IMR-90 (cell line): Measurements from ENCODE around the gene BCL2L2. TPM values are rescaled to one million over a fixed set of nuclear protein-coding genes. Genes with fewer than 3 reads are reported as not detected.

Experiments used
- ATAC-seq: fragments of 200-7000 bp; cut with Tn5 transposase; 2 replicates; pipeline ENCODE4 v1.9.1; 2020; ENCODE audit warnings: low read depth, mild to moderate bottlenecking, moderate library complexity
- BruUV-seq: library from RNA; stranded (reverse); fragments of 400-500 nt; replicated peaks from 2 replicates; lab custom pipeline; 2021; lab: Mats Ljungman, UMichigan
- CTCF ChIA-PET: fragments of 300-600 bp; formaldehyde crosslinking; extraction: SDS; loops from one replicate; lab custom pipeline; 2021; ENCODE audit warnings: antibody characterized with exemption; lab: Yijun Ruan, JAX
- POLR2A ChIA-PET: fragments of 300-600 bp; sonication (Branson Sonifier 250); formaldehyde crosslinking; loops from one replicate; lab custom pipeline; 2022; ENCODE audit warnings: antibody characterized with exemption; ENCODE audit not compliant: unreplicated experiment; lab: Charles Lee
- DNase-seq: peaks from one replicate; pipeline ENCODE4 v3.0.0; 2013
- H2AFZ ChIP-seq: replicated peaks from 2 replicates; pipeline ENCODE3; 2013; ENCODE audit warnings: low read length, mild to moderate bottlenecking; ENCODE audit not compliant: poor library complexity
- H2AK5ac ChIP-seq: 2 replicates; pipeline ENCODE4 v1.6.1; 2013; ENCODE audit warnings: low read depth, low read length, inconsistent platforms
- H2AK9ac ChIP-seq: replicated peaks from 2 replicates; pipeline ENCODE3; 2013; ENCODE audit warnings: mild to moderate bottlenecking, low read depth, low read length, moderate library complexity; ENCODE audit not compliant: poor library complexity
- H2BK120ac ChIP-seq: 2 replicates; pipeline ENCODE4 v1.6.1; 2013; ENCODE audit warnings: low read depth, low read length, inconsistent platforms
- H2BK15ac ChIP-seq: 3 replicates; pipeline ENCODE4 v1.6.1; 2013; ENCODE audit warnings: low read depth, low read length, inconsistent platforms
- H2BK20ac ChIP-seq: 2 replicates; pipeline ENCODE4 v1.6.1; 2013; ENCODE audit warnings: low read depth, mild to moderate bottlenecking, inconsistent platforms, low read length, moderate library complexity
- H2BK5ac ChIP-seq: 2 replicates; pipeline ENCODE4 v1.6.1; 2013; ENCODE audit warnings: mild to moderate bottlenecking, low read depth, low read length, inconsistent platforms; ENCODE audit not compliant: poor library complexity, severe bottlenecking
- H3K14ac ChIP-seq: replicated peaks from 2 replicates; pipeline ENCODE4 v1.6.1; 2013; ENCODE audit warnings: low read depth, low read length, inconsistent platforms
- H3K18ac ChIP-seq: 2 replicates; pipeline ENCODE4 v1.6.1; 2013; ENCODE audit warnings: low read depth, low read length, control low read depth
- H3K23ac ChIP-seq: 2 replicates; pipeline ENCODE4 v1.6.1; 2013; ENCODE audit warnings: low read depth, low read length, inconsistent platforms
- H3K27ac ChIP-seq: 2 replicates; pipeline ENCODE4 v1.5.1; 2013; ENCODE audit warnings: mild to moderate bottlenecking, control low read depth, low read length; ENCODE audit not compliant: insufficient read depth
- H3K27me3 ChIP-seq: 2 replicates; pipeline ENCODE4 v1.6.1; 2013; ENCODE audit warnings: low read length; ENCODE audit not compliant: control insufficient read depth, insufficient read depth
- H3K36me3 ChIP-seq: 2 replicates; pipeline ENCODE4 v1.6.1; 2013; ENCODE audit warnings: low read length, mixed read lengths; ENCODE audit not compliant: control insufficient read depth, insufficient read depth
- H3K4ac ChIP-seq: 2 replicates; pipeline ENCODE4 v1.6.1; 2013; ENCODE audit warnings: low read depth, low read length, inconsistent platforms
- H3K4me1 ChIP-seq: 2 replicates; pipeline ENCODE4 v1.6.1; 2013; ENCODE audit warnings: low read length, mixed read lengths; ENCODE audit not compliant: control insufficient read depth, insufficient read depth
- H3K4me2 ChIP-seq: 2 replicates; pipeline ENCODE4 v1.6.1; 2013; ENCODE audit warnings: low read depth, mild to moderate bottlenecking, control low read depth, low read length, moderate library complexity
- H3K4me3 ChIP-seq: 2 replicates; pipeline ENCODE4 v1.5.1; 2013; ENCODE audit warnings: low read depth, mild to moderate bottlenecking, control low read depth, low read length, moderate library complexity; ENCODE audit not compliant: insufficient read depth
- H3K56ac ChIP-seq: 2 replicates; pipeline ENCODE4 v1.6.1; 2013; ENCODE audit warnings: low read length, inconsistent platforms; ENCODE audit not compliant: insufficient read depth; ENCODE audit errors: extremely low read depth
- H3K79me1 ChIP-seq, 2 experiments: 2 replicates each; pipeline ENCODE4 v1.6.1; 2013; ENCODE audit warnings: low read length in 2 of 2, inconsistent platforms in 1 of 2, low read depth in 1 of 2
- H3K9ac ChIP-seq: 2 replicates; pipeline ENCODE4 v1.6.1; 2013; ENCODE audit warnings: low read depth, low read length, control low read depth
- H3K9me1 ChIP-seq: 2 replicates; pipeline ENCODE4 v1.6.1; 2013; ENCODE audit warnings: low read length, inconsistent platforms; ENCODE audit not compliant: insufficient read depth
- H3K9me3 ChIP-seq: 2 replicates; pipeline ENCODE4 v1.6.1; 2013; ENCODE audit warnings: low read length; ENCODE audit not compliant: control insufficient read depth, insufficient read depth
- H4K20me1 ChIP-seq: 2 replicates; pipeline ENCODE4 v1.6.1; 2013; ENCODE audit warnings: low read length, inconsistent platforms; ENCODE audit not compliant: insufficient read depth
- H4K5ac ChIP-seq: 2 replicates; pipeline ENCODE4 v1.6.1; 2013; ENCODE audit warnings: mild to moderate bottlenecking, low read depth, low read length, control low read depth
- H4K8ac ChIP-seq, 2 experiments: 2 replicates each; pipeline ENCODE4 v1.6.1; 2013; ENCODE audit warnings: low read depth in 2 of 2, low read length in 2 of 2, control low read depth in 1 of 2, inconsistent platforms in 1 of 2
- H4K91ac ChIP-seq: 2 replicates; pipeline ENCODE4 v1.6.1; 2013; ENCODE audit warnings: low read depth, low read length, inconsistent platforms; ENCODE audit not compliant: insufficient read depth
- MAZ ChIP-seq: IDR thresholded peaks from 2 replicates; pipeline ENCODE4 v1.6.1; 2012; ENCODE audit warnings: low read depth, mild to moderate bottlenecking, low read length, improper control_type of control experiment, moderate library complexity, borderline replicate concordance
- WGBS, 2 experiments: methylation state at CpG; one replicate each; pipeline versions ENCODE4 v1.1.5 to v1.1.7; 2013; ENCODE audit warnings: missing lambda C conversion rate in 2 of 2; ENCODE audit not compliant: insufficient read length in 1 of 2; ENCODE audit errors: extremely low coverage in 2 of 2; 5-methylcytosine and 5-hydroxymethylcytosine counted together
- dilution Hi-C: fragments of 300-500 bp; cut with HindIII; formaldehyde crosslinking; loops from one replicate; pipeline ENCODE4 v1.14.3; 2018; ENCODE audit warnings: low sequenced_read_pairs; ENCODE audit not compliant: unreplicated experiment
- in situ Hi-C: fragments of 300-500 bp; cut with MboI; formaldehyde crosslinking; loops from 3 replicates; pipeline ENCODE4 v1.14.3; 2019; ENCODE audit warnings: low sequenced_read_pairs, inconsistent platforms, mixed read lengths
- intact Hi-C: fragments of 100-400 bp; cut with micrococcal nuclease; formaldehyde crosslinking; loops from 2 replicates; pipeline ENCODE4 v1.10.0; 2022
- polyA plus RNA-seq, 3 experiments: library from polyadenylated mRNA; depleted of rRNA; stranded (reverse); fragments of >200 nt; gene quantifications; 2 replicates each; pipeline ENCODE4 v1.2.3, GENCODE V29; 2012; ENCODE audit warnings: low replicate concordance in 1 of 3
- total RNA-seq: library from RNA; depleted of rRNA; stranded (reverse); fragments of >200 nt; gene quantifications from 2 replicates; pipeline ENCODE4 v1.2.3, GENCODE V29; 2012

Gene BCL2L2
- total and polyA plus RNA-seq, 2 of the 4 experiments (the other 2 are of a cell fraction) = 14.5 to 40.9 TPM

- Histone ChIP-seq H3K36me3 (peaks cover 35% of the 10 kb centered on the region), H3K18ac (no peak overlapping the region), H4K91ac (no peak overlapping the region), H2BK120ac (no peak overlapping the region), H2AK5ac (peak overlapping the region; percentile 76), H2AFZ (no peak overlapping the region), H3K27ac (peak overlapping the region; percentile 23; the same call in 1 of the 2 replicates), H2BK5ac (no peak overlapping the region), H3K79me1 (peaks cover 20 to 53% of the 10 kb centered on the region in 2 experiments), H3K14ac (0 out of 2 replicates have a peak overlapping the region, but pooled peaks have one; percentile 90), H3K56ac (no peak overlapping the region), H3K9me1 (peaks cover 20% of the 10 kb centered on the region; the same call in 1 of the 2 replicates), H4K8ac (peak overlapping the region in 1 of 2 experiments; percentile 97; a peak in 2 of 4 replicates), H3K4ac (peak overlapping the region; percentile 83), H3K4me3 (peak overlapping the region; percentile 87), H4K5ac (no peak overlapping the region), H2BK15ac (no peak overlapping the region), H3K9ac (peak overlapping the region; percentile 92), H3K4me1 (peaks cover 19% of the 10 kb centered on the region), H2BK20ac (no peak overlapping the region), H3K23ac (peak overlapping the region; percentile 61; the same call in 1 of the 2 replicates), H4K20me1 (peaks cover 35% of the 10 kb centered on the region), H3K9me3 (no peaks in the 10 kb centered on the region), H2AK9ac (peak overlapping the region; percentile 66), H3K27me3 (no peaks in the 10 kb centered on the region), H3K4me2 (peak overlapping the region; percentile 87)
- dilution Hi-C loops = no loop called here
- CTCF ChIA-PET = interaction anchor here (1.2 kb wide), 1 partner anchor 187 kb away, joined by 4 read pairs; no protein-coding TSS in a partner anchor
- 98% methylated on average over 11 of the region's 22 CpGs; no CpG with 5 or more reads in 1 of the 2 experiments for WGBS, 2 experiments
- no TSS peak for BruUV-seq
- POLR2A ChIA-PET = interaction anchor here (1.2 kb wide), 1 partner anchor 13 kb away, joined by 3 read pairs; the partner anchor contains the start of gene PABPN1
- intact Hi-C loops = loop anchor here (10.0 kb wide), 1 partner anchor 753 kb away; no protein-coding TSS in a partner anchor
- in situ Hi-C loops = loop anchor here (10.0 to 25.0 kb wide), 4 partner anchors 193 to 1129 kb away; partner anchors contain the start of genes CBLN3, CEBPE, EMC9 and FITM1
- peak; percentile 47 for DNase-seq
- ATAC-seq = no peak
- TF ChIP-seq MAZ = no peak
Measured at GRCh38 chr14:23307687-23308644, 1.3 kb downstream of the BCL2L2 start.
